Vagina (tissue), 2 donors: ENCODE data around the gene UBE2J1. TPM values are rescaled to one million over a fixed set of nuclear protein-coding genes. Genes with fewer than 3 reads are reported as not detected.

Source experiments
- DNase-seq, 2 donors: peaks; one replicate each; pipeline ENCODE4 v3.0.0-alpha.2; 2017; ENCODE audit errors: extremely low spot score in 2 of 2
- H3K27ac ChIP-seq: fragments of 200-600 bp; sonication (generic); one replicate; pipeline ENCODE4 v1.5.1; 2019
- H3K27me3 ChIP-seq: fragments of 200-600 bp; sonication (generic); one replicate; pipeline ENCODE4 v1.5.1; 2019
- H3K36me3 ChIP-seq, 2 donors: fragments of 200-600 bp; sonication (generic); one replicate each; pipeline ENCODE4 v1.5.1; 2017 to 2019
- H3K4me1 ChIP-seq: fragments of 200-600 bp; sonication (generic); one replicate; pipeline ENCODE4 v1.5.1; 2019
- H3K4me3 ChIP-seq, 2 donors: fragments of 200-600 bp; sonication (generic); 1 replicate in 1 of 2; 2 replicates in 1 of 2; pipeline ENCODE4 v1.5.1; 2016 to 2019
- H3K9me3 ChIP-seq: fragments of 200-600 bp; sonication (generic); one replicate; pipeline ENCODE4 v1.5.1; 2019
- CTCF ChIP-seq, 3 experiments: fragments of 450-650 bp in 2 of 3; fragments of 200-600 bp in 1 of 3; sonication (generic) in 1 of 3; IDR thresholded peaks; one replicate each; pipeline ENCODE4 v1.5.1; 2017 to 2019; ENCODE audit warnings: antibody characterized with exemption in 3 of 3, mild to moderate bottlenecking in 2 of 3, moderate library complexity in 2 of 3
- POLR2A ChIP-seq, 2 donors: fragments of 450-650 bp; IDR thresholded peaks; one replicate each; pipeline ENCODE4 v1.6.1; 2017; ENCODE audit warnings: antibody characterized with exemption in 2 of 2, mild to moderate bottlenecking in 2 of 2, moderate library complexity in 2 of 2
- POLR2AphosphoS5 ChIP-seq, 2 donors: sonication (generic); formaldehyde crosslinking; IDR thresholded peaks; one replicate each; pipeline ENCODE4 v1.9.0; 2017; ENCODE audit warnings: antibody characterized with exemption in 2 of 2, mild to moderate bottlenecking in 2 of 2, low read depth in 1 of 2; ENCODE audit not compliant: insufficient read depth in 1 of 2
- intact Hi-C: fragments of 100-400 bp; cut with DNase I; formaldehyde crosslinking; loops from one replicate; pipeline ENCODE4 v1.15.1; 2023
- total RNA-seq: library from RNA; depleted of rRNA; stranded (reverse); fragments of >200 nt; gene quantifications from one replicate; pipeline ENCODE4 v1.2.3, GENCODE V29; 2016

The UBE2J1 gene
- total RNA-seq, 1 donor from 2014 or later: 23.8 TPM

DNA sequence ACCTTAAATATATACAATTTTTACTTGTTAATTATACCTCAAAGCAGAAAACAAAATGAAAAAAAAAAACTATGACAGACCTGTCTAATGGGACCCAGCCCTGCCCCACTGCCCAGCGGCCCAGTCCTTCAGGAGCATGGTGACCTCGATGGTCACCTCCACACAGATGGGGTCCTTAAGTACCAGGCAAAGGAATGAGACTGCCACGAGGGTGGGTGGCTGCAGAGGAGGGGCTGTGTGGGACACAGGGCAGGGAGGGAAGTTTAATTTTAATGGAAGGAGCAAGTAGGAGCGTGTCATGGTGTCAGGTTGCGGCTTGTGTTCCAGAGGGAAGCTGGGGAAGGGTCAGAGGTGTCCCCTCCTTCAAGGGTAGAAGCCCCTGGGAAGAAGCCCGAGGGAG is 66.0 kb downstream of the UBE2J1 start:
- Histone ChIP-seq H3K4me1 (no peaks in the 10 kb centered on the region), H3K9me3 (no peaks in the 10 kb centered on the region), H3K36me3 (no peaks in the 10 kb centered on the region), H3K27me3 (no peaks in the 10 kb centered on the region), H3K27ac (no peak overlapping the region), H3K4me3 (no peak overlapping the region)
- DNase-seq: no peak
- intact Hi-C loops: no loop called here
- TF ChIP-seq POLR2A (IDR thresholded peaks at IDR 0.05): no peak
- TF ChIP-seq POLR2AphosphoS5 (IDR thresholded peaks at IDR 0.05; ENCODE audit: insufficient read depth in 1 of 2, low read depth in 1 of 2): no peak
- TF ChIP-seq CTCF (IDR thresholded peaks at IDR 0.05): no peak

DNA sequence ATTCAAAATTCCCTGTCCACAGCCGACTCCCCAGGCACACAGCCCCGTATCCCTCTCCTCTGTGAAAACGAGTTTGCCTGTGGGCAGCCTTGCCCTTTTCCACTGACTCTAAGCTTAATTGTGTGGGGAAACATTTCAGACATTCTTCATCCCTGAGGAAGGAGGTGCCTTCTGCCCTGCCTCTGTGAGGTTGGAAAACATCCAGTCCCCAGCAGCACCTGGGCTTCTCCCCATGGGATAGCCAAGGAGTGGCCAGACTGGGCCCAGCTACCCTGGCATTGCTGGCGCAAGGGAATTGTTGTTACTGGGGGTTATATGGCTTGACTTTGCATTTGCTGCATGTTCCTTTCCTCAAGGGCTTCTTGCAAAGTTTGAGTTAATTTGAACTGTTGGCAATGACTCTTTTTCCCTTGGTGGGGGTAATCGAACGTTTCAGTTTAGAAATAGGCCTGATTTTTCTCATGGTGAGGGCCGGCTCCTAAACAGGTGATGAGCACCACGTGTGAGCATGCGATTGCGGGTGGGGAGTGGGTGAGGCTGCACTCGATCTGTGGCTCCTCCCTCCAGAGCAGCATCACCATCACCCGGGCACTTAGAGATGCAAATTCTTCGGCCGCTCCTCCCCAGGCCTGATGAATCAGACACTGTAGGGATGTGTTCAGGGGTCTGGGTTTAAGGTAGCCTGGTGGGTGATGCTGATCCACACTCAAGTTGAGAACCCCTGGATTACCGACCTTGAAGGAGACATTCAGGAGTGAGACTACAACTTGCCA is 67.4 kb downstream of the UBE2J1 start:
- H3K4me3 ChIP-seq: no peak overlapping the region
- TF ChIP-seq CTCF (IDR thresholded peaks at IDR 0.05) (no peak), POLR2A (IDR thresholded peaks at IDR 0.05) (no peak), POLR2AphosphoS5 (IDR thresholded peaks at IDR 0.05; ENCODE audit: insufficient read depth in 1 of 2, low read depth in 1 of 2) (no peak)
- H3K27me3 ChIP-seq: no peaks in the 10 kb centered on the region
- no peak overlapping the region for H3K27ac ChIP-seq
- no peaks in the 10 kb centered on the region for H3K9me3 ChIP-seq
- no peaks in the 10 kb centered on the region for H3K36me3 ChIP-seq
- no peaks in the 10 kb centered on the region for H3K4me1 ChIP-seq
- intact Hi-C loops: no loop called here
- DNase-seq: no peak

GRCh38 chr6:89284081-89284480 is 68.4 kb downstream of the UBE2J1 start:
- intact Hi-C loops: no loop called here
- no peak for DNase-seq
- no peaks in the 10 kb centered on the region for H3K27me3 ChIP-seq
- H3K4me3 ChIP-seq: no peak overlapping the region
- H3K9me3 ChIP-seq: no peaks in the 10 kb centered on the region
- no peak for TF ChIP-seq POLR2AphosphoS5 (IDR thresholded peaks at IDR 0.05; ENCODE audit: insufficient read depth in 1 of 2, low read depth in 1 of 2)
- TF ChIP-seq CTCF (IDR thresholded peaks at IDR 0.05): no peak
- TF ChIP-seq POLR2A (IDR thresholded peaks at IDR 0.05): no peak
- H3K27ac ChIP-seq: no peak overlapping the region
- no peaks in the 10 kb centered on the region for H3K4me1 ChIP-seq
- no peaks in the 10 kb centered on the region for H3K36me3 ChIP-seq

GRCh38 chr6:89282749-89283148 is 69.8 kb downstream of the UBE2J1 start:
- TF ChIP-seq POLR2AphosphoS5 (IDR thresholded peaks at IDR 0.05; ENCODE audit: insufficient read depth in 1 of 2, low read depth in 1 of 2) (no peak), CTCF (IDR thresholded peaks at IDR 0.05) (no peak), POLR2A (IDR thresholded peaks at IDR 0.05) (no peak)
- Histone ChIP-seq H3K27ac (no peak overlapping the region), H3K4me1 (no peaks in the 10 kb centered on the region), H3K27me3 (no peaks in the 10 kb centered on the region), H3K36me3 (no peaks in the 10 kb centered on the region), H3K4me3 (no peak overlapping the region), H3K9me3 (no peaks in the 10 kb centered on the region)
- intact Hi-C loops: no loop called here
- DNase-seq: no peak

GRCh38 chr6:89281779-89282246 is 70.7 kb downstream of the UBE2J1 start:
- Histone ChIP-seq H3K27me3 (no peaks in the 10 kb centered on the region), H3K27ac (no peak overlapping the region), H3K4me1 (no peaks in the 10 kb centered on the region), H3K4me3 (no peak overlapping the region), H3K9me3 (no peaks in the 10 kb centered on the region), H3K36me3 (no peaks in the 10 kb centered on the region)
- no peak for DNase-seq
- intact Hi-C loops: no loop called here
- TF ChIP-seq POLR2A (IDR thresholded peaks at IDR 0.05) (no peak), CTCF (IDR thresholded peaks at IDR 0.05) (no peak), POLR2AphosphoS5 (IDR thresholded peaks at IDR 0.05; ENCODE audit: insufficient read depth in 1 of 2, low read depth in 1 of 2) (no peak)
